ENCODE results near the gene SLC25A48. TPM values are rescaled to one million over a fixed set of nuclear protein-coding genes. Genes with fewer than 3 reads are reported as not detected.

Gene SLC25A48
- total RNA-seq, 1 donor from 2014 or later = 5.8 TPM

GRCh38 chr5:135879591-135879990, 45.1 kb downstream of the SLC25A48 start:
- ATAC-seq (no peak), DNase-seq (ENCODE audit: low spot score) (no peak)

GRCh38 chr5:135880278-135880677, 45.8 kb downstream of the SLC25A48 start:
- DNase-seq (ENCODE audit: low spot score) (peak; percentile 3), ATAC-seq (no peak)

GRCh38 chr5:135880801-135881200, 46.3 kb downstream of the SLC25A48 start:
- ATAC-seq (no peak), DNase-seq (ENCODE audit: low spot score) (peak; percentile 40)

GRCh38 chr5:135881244-135881643, 46.8 kb downstream of the SLC25A48 start:
- peak; percentile 30 for DNase-seq (ENCODE audit: low spot score)
- no peak for ATAC-seq

- ATAC-seq (no peak), DNase-seq (ENCODE audit: low spot score) (peak; percentile 22)
These were observed 47.4 kb downstream of the SLC25A48 start for GRCh38 chr5:135881819-135882218.

- DNase-seq (ENCODE audit: low spot score) = no peak
- ATAC-seq = no peak
These were observed 48.6 kb downstream of the SLC25A48 start for GRCh38 chr5:135883026-135883425.

GRCh38 chr5:135883441-135883840, 49.0 kb downstream of the SLC25A48 start:
- DNase-seq (ENCODE audit: low spot score) = no peak
- no peak for ATAC-seq

GRCh38 chr5:135885031-135885430, 50.6 kb downstream of the SLC25A48 start:
- DNase-seq (ENCODE audit: low spot score) = no peak
- ATAC-seq = no peak

- DNase-seq (ENCODE audit: low spot score) = no peak
- ATAC-seq = no peak
These were observed 51.7 kb downstream of the SLC25A48 start for GRCh38 chr5:135886136-135886535.

GRCh38 chr5:135887447-135887864, 53.0 kb downstream of the SLC25A48 start:
- peak; percentile 99 for ATAC-seq
- DNase-seq (ENCODE audit: low spot score) = peak; percentile 70

GRCh38 chr5:135887881-135888614, 53.6 kb downstream of the SLC25A48 start:
- DNase-seq (ENCODE audit: low spot score) = no peak
- ATAC-seq = no peak

- ATAC-seq (no peak), DNase-seq (ENCODE audit: low spot score) (no peak)
These were observed 55.8 kb downstream of the SLC25A48 start for GRCh38 chr5:135890296-135890695.

GRCh38 chr5:135890867-135891266, 56.4 kb downstream of the SLC25A48 start:
- no peak for ATAC-seq
- no peak for DNase-seq (ENCODE audit: low spot score)

GRCh38 chr5:135891268-135891667, 56.8 kb downstream of the SLC25A48 start:
- ATAC-seq (no peak), DNase-seq (ENCODE audit: low spot score) (no peak)

- no peak for DNase-seq (ENCODE audit: low spot score)
- no peak for ATAC-seq
These were observed 57.3 kb downstream of the SLC25A48 start for GRCh38 chr5:135891791-135892190.

- DNase-seq (ENCODE audit: low spot score) (no peak), ATAC-seq (no peak)
These were observed 59.8 kb downstream of the SLC25A48 start for GRCh38 chr5:135894276-135894675.

GRCh38 chr5:135894789-135895188, 60.3 kb downstream of the SLC25A48 start:
- DNase-seq (ENCODE audit: low spot score) (no peak), ATAC-seq (no peak)

GRCh38 chr5:135895474-135896006, 61.1 kb downstream of the SLC25A48 start, which contains the start of gene IL9:
TSS of gene IL9 (minus strand) at chr5:135895841. CDS start at chr5:135895816, 25 bp downstream.
- no peak for ATAC-seq
- DNase-seq (ENCODE audit: low spot score) = no peak

- DNase-seq (ENCODE audit: low spot score) = no peak
- no peak for ATAC-seq
These were observed 64.2 kb downstream of the SLC25A48 start for GRCh38 chr5:135898651-135899050.

- ATAC-seq (no peak), DNase-seq (ENCODE audit: low spot score) (no peak)
These were observed 65.8 kb downstream of the SLC25A48 start for GRCh38 chr5:135900276-135900675.

- DNase-seq (ENCODE audit: low spot score) (no peak), ATAC-seq (no peak)
These were observed 67.2 kb downstream of the SLC25A48 start for GRCh38 chr5:135901633-135902032.

GRCh38 chr5:135905144-135905543, 70.7 kb downstream of the SLC25A48 start:
- no peak for ATAC-seq
- DNase-seq (ENCODE audit: low spot score) = no peak
